Measurements from ENCODE around the gene ASCL3.
"Not testable (repeated sequence)": the region's sequence is repeated elsewhere in the genome, so short reads cannot be mapped to it uniquely, and the experiment has no call there.

ASCL3 gene

DNA sequence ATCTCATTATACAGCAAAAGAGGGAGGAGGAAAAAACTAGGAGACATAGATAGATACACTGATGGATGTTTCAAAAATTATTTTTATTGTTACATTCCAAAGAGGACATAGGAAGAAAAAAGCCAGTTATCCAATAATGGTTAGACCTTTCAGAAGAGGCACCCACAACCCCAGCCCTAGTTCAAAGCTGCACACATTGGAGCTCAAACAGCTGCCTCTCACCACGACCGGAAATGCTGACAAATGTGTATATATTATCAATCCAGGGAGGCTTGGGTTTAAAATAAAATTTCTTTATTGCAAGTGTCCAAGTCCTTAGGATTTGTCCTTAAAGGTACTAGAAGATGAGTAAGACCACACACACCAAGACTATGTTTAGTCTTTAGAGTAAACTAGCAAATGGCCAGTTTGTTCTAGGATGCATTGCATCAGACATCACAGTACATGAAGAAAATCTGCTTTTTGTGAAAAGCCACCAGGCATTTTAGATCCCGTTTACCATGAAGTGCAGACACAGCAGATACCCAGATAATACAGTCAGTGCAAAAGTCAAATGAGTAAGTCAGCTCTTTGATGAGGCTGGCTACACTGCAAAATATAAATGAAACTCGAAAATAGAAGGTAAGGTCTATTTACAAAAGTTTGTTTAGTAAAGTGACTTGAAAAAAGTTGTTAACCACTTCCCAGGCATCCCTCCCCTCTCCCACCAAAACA is 4.6 kb upstream of the ASCL3 start:
- H3K4me3 ChIP-seq (ENCODE audit: low read length), result no peak overlapping the region
- TF ChIP-seq, protein P1, sequence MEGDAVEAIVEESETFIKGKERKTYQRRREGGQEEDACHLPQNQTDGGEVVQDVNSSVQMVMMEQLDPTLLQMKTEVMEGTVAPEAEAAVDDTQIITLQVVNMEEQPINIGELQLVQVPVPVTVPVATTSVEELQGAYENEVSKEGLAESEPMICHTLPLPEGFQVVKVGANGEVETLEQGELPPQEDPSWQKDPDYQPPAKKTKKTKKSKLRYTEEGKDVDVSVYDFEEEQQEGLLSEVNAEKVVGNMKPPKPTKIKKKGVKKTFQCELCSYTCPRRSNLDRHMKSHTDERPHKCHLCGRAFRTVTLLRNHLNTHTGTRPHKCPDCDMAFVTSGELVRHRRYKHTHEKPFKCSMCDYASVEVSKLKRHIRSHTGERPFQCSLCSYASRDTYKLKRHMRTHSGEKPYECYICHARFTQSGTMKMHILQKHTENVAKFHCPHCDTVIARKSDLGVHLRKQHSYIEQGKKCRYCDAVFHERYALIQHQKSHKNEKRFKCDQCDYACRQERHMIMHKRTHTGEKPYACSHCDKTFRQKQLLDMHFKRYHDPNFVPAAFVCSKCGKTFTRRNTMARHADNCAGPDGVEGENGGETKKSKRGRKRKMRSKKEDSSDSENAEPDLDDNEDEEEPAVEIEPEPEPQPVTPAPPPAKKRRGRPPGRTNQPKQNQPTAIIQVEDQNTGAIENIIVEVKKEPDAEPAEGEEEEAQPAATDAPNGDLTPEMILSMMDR (conservative IDR thresholded peaks at IDR 0.05; ENCODE audit: low read length), result no peak
- no peak for DNase-seq (ENCODE audit: low read depth)

DNA sequence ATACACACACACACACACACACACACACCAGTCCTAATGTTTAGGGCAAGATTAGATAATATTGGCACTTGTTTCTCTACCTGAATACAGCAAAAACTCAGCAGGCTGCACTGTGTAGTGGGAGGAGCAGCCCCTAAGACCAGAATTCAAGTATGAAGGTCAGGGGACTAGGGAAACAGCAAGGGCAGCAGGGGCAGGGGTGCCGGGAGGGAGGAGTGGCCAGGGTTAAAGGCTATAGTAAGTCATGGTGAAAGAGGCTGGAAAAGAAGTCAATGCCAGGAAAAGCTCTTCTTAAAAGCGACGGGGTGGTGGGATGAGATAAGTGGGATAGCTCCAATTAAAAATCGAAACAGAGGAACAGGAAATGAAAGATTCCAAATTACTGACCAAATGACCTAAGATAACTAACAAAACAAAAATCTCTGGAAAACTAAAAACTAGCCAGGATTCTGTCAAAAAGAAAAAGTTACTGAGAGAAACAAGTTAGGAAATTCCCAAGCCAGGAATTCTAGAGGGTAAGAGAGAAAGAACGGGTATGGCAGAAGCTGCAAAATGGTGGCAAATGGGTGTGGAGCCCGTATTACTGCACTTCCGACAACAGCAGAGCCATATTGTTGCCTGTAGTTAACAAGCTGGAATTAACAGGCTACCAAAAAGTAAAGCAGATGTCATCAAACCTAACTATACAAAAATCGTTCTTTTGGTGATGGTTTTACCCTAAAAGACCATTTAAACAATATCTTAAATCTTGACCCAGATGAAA is 1.3 kb downstream of the ASCL3 start:
- H3K4me3 ChIP-seq (ENCODE audit: low read length), result no peak overlapping the region
- TF ChIP-seq, protein P1 (conservative IDR thresholded peaks at IDR 0.05; ENCODE audit: low read length), result no peak
- DNase-seq (ENCODE audit: low read depth), result no peak

DNA sequence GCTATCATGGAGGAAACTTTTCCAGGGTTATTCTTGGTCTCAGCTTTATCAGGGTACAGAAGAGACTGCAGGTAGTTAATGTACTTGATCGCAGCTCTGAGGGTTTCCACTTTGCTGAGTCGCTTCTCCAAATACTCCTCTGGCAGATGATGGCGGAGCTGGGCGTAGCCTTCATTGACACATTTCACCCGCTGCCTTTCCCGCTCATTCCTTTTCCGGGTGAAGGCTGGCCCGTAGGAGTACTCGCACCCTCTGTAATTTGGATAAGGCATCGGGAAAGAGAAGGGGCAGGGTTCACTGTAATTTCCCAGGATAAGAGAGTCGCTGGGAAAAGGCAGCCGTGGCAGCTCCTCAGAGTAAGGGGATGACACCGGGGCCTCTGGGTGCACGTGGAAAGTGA is 5.2 kb downstream of the ASCL3 start:
- DNase-seq (ENCODE audit: low read depth), result no peak
- no peak overlapping the region for H3K4me3 ChIP-seq (ENCODE audit: low read length)
- TF ChIP-seq, protein P1 (conservative IDR thresholded peaks at IDR 0.05; ENCODE audit: low read length), result no peak

DNA sequence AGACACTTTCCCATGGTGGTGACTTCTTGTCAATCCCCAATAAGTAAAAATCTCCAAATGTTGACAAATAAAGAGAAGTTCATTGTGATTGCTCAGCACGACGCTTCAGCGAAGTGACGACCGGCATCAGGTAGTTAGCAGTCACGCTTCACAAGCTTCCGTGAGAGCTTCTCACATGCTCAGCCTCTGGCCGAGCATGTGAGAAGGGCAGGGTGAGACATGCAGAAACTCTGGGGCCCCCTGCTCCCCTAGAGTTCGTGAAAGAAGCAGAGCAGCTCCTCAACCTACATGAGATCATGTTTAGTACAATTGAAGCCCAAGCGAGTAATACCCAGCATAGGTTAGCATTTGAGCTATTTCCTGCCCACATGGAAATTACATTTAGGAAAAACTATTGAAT is 5.7 kb downstream of the ASCL3 start:
- H3K4me3 ChIP-seq (ENCODE audit: low read length), result no peak overlapping the region
- no peak for DNase-seq (ENCODE audit: low read depth)
- TF ChIP-seq, protein P1 (conservative IDR thresholded peaks at IDR 0.05; ENCODE audit: low read length), result no peak

DNA sequence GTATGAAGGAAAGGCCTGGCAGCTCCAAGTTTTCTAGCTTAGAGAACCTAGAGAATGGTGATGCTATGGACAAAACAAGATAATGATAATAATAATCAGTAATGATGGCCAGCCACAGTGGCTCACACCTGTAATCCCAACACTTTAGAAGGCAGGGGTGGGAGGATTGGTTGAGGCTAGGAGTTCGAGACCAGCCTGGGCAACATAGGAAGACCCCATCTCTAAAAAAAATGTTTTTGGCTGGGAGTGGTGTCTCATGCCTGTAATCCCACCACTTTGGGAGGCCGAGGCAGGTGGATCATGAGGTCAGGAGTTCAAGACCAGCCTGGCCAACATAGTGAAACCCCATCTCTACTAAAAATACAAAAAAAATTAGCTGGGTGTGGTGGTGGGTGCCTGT is 7.0 kb downstream of the ASCL3 start:
- not testable (repeated sequence) for DNase-seq (ENCODE audit: low read depth); H3K4me3 ChIP-seq (ENCODE audit: low read length)

DNA sequence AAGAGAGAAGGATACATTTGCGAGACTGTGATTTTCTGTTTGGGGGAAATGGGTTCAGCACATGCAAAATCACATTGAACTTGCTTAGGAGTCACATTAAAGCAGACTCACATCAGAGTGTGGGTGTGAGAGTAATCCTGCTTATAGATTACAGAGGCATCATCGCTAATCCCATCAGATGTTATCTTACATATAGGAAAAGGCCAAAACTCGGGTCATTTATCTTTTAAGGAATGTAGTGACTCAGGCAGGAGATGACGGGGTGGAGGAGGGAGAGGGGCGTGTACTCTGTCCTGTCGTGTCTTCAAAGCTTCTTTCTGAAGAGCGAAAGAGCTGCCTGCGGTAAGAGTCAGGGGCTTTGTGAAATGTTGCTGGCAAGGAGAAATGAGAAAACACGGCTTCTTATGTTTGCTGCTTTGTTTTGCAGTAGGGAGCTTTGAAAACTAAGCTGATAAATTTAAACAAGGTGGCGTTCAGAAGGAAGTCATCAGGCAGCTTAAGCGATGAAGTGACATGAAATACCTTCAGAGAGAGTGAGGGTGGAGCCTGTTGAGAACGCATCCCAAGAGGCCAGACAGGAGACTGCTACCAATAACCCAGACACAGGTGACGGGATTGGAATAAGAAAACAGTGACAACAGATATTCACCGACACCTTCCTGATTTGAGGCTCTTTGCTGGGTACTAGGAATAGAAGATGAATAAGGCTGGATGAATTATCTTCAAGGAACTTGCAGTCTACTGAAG is 7.9 kb downstream of the ASCL3 start:
- H3K4me3 ChIP-seq (ENCODE audit: low read length), result peak overlapping the region; percentile 1; the same call in 1 of the 2 replicates
- peak; percentile 84 for DNase-seq (ENCODE audit: low read depth)
- TF ChIP-seq, protein P1 (conservative IDR thresholded peaks at IDR 0.05; ENCODE audit: low read length), result no peak

DNA sequence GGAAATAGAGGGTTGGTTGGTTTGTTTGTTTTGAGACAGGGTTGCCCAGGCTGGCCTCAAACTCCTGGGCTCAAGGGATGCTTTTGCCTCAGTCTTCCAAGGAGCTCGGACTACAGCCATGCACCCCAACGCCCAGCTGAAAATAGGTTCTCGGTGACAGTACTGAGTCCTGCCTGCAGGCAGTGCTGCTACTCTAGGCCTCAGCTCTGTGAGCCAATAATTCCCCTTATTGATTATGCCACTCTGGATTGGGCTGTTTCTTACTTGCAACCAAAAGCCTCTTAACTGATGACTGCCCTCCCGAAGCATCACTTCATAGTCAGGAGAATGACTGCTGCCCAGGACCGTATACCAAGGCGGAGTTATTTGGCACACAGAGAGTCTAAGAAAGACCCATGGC is 8.9 kb downstream of the ASCL3 start:
- TF ChIP-seq, protein P1 (conservative IDR thresholded peaks at IDR 0.05; ENCODE audit: low read length), result no peak
- DNase-seq (ENCODE audit: low read depth), result no peak
- H3K4me3 ChIP-seq (ENCODE audit: low read length), result no peak overlapping the region

All from AG10803 (cell line).